GM20431 (cell line): ENCODE measurements around the gene EMC7.

Source experiments
- in situ Hi-C: fragments of 300-500 bp; cut with MseI, MboI; formaldehyde crosslinking; loops from one replicate; pipeline ENCODE4 v1.15.0; 2020; ENCODE audit warnings: low sequenced_read_pairs; ENCODE audit not compliant: unreplicated experiment

The EMC7 gene

GRCh38 chr15:34043813-34044212, 57.8 kb downstream of the EMC7 start:
- in situ Hi-C loops: no loop called here

DNA sequence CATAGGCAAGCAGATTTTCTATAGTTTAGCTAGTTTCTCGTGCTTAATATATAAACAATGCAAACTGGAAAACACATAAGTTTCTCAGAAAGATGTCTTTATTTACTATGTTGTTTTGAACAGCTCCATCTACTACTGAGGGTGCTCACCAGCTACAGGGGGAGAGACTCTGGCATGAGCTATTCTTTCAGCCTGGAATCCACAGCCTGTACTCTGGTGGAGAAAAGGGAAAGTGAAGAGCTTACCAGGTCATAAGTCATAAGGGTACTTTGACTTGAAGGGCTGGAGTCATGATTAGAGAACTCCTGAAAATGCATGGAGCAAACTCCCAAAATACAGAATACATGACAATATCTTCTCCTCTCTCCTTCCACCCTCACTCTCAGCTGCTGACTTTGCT, 58.3 kb downstream of the EMC7 start:
- in situ Hi-C loops: no loop called here

GRCh38 chr15:34039790-34040113, 61.9 kb downstream of the EMC7 start:
- in situ Hi-C loops: no loop called here

- in situ Hi-C loops: no loop called here
Observed at GRCh38 chr15:34038871-34039789, 62.5 kb downstream of the EMC7 start, which contains the start of gene AVEN. Gene AVEN (minus strand): TSS chr15:34039204. CDS start chr15:34039046, 158 bp downstream.

DNA sequence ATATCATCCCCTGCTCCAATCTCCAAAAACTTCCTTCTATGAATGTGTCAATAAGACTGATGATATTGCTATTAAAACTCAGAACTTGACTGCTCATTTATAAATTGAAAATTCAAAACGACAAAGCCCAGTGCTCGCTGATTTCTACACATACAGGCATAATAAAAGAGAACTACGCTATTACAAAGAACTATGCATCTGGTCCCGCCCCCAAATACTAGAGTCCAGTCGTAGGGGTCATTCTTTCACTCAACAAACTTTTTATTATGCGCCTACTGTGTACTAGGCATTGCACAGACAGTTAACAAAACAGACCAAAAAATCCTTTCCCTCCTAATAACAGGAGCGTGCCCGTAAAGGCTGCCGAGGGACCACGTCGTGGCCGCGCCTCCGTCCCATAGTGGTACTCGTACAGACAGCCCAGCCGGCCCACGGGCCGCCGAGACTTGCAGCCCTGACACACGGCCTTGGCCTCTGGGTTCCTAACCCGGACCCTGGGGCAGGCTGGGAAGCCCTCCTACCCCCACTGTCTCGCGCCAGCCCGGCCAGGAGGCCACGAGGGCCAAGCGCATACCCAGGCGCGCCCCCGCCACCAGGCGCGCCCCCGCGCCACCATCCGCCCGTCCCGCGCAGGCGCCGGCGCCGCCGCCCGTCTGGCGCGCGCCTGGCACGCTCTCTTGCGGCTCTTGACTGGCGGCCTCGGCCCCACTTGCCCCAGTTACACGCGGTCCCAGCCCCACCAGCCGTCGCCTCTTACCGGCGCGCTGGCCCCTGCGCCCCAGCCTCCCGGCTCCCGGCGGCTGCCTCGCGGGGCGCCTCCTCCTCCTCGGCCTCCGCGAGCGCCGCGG, 63.4 kb downstream of the EMC7 start:
- in situ Hi-C loops: no loop called here
